Inflammatory macrophage (primary cell): ENCODE data around the gene WRAP73.

Source experiments
- DNase-seq, 2 donors: peaks; one replicate each; pipeline ENCODE4 v3.0.0-alpha.2; 2020 to 2022
- total RNA-seq, 18 experiments: gene quantifications; one replicate each; lab custom pipeline; 2026; ENCODE audit warnings: mixed read lengths in 6 of 18, inconsistent platforms in 2 of 18; lab: John Stamatoyannopoulos, UW

Gene WRAP73
- 6.3 to 18.7 (median 15.4) reads per million in 18 experiments for total RNA-seq

GRCh38 chr1:3649342-3650247 is at the start of gene WRAP73:
Gene WRAP73 (minus strand): TSS chr1:3650103. CDS start chr1:3649999, 104 bp downstream.
- peak; percentile 96 to 98 for DNase-seq

- DNase-seq: no peak
Observed at GRCh38 chr1:3699596-3699995, 49.7 kb upstream of the WRAP73 start.

GRCh38 chr1:3698660-3699408 is 48.9 kb upstream of the WRAP73 start:
- DNase-seq: no peak

- no peak for DNase-seq
Observed at GRCh38 chr1:3697810-3698209, 47.9 kb upstream of the WRAP73 start.

GRCh38 chr1:3697104-3697503 is 47.2 kb upstream of the WRAP73 start:
- DNase-seq: no peak

- no peak for DNase-seq
Observed at GRCh38 chr1:3696689-3697088, 46.8 kb upstream of the WRAP73 start.

- DNase-seq: peak; percentile 21 to 57
Observed at GRCh38 chr1:3695326-3696217, 45.7 kb upstream of the WRAP73 start.

GRCh38 chr1:3693321-3693720 is 43.4 kb upstream of the WRAP73 start:
- no peak for DNase-seq

- DNase-seq: no peak
Observed at GRCh38 chr1:3692598-3692997, 42.7 kb upstream of the WRAP73 start.

GRCh38 chr1:3691421-3692204 is 41.7 kb upstream of the WRAP73 start:
- DNase-seq: no peak

- no peak for DNase-seq
Observed at GRCh38 chr1:3690282-3691065, 40.6 kb upstream of the WRAP73 start.

- no peak for DNase-seq
Observed at GRCh38 chr1:3689138-3689750, 39.3 kb upstream of the WRAP73 start.

- no peak for DNase-seq
Observed at GRCh38 chr1:3688356-3689137, 38.6 kb upstream of the WRAP73 start.

- no peak for DNase-seq
Observed at GRCh38 chr1:3687504-3687903, 37.6 kb upstream of the WRAP73 start.

- no peak for DNase-seq
Observed at GRCh38 chr1:3685906-3686305, 36.0 kb upstream of the WRAP73 start.

GRCh38 chr1:3685222-3685621 is 35.3 kb upstream of the WRAP73 start:
- DNase-seq: no peak

- DNase-seq: peak in 1 of 2 donors; percentile 10
Observed at GRCh38 chr1:3683992-3684391, 34.1 kb upstream of the WRAP73 start.

GRCh38 chr1:3683197-3683596 is 33.3 kb upstream of the WRAP73 start:
- DNase-seq: no peak
